Stimulated activated CD4-positive, alpha-beta T cell treated with anti-CD3 and anti-CD28 coated beads, Interleukin-15, amount 100 ng/mL, for 1 hour (primary cell): Measurements from ENCODE around the gene CNNM4.

Experiments
- DNase-seq, 2 donors: peaks; one replicate each; pipeline ENCODE4 v3.0.0-alpha.2; 2020; ENCODE audit warnings: low read depth in 1 of 2, low spot score in 1 of 2

CNNM4 gene

DNA sequence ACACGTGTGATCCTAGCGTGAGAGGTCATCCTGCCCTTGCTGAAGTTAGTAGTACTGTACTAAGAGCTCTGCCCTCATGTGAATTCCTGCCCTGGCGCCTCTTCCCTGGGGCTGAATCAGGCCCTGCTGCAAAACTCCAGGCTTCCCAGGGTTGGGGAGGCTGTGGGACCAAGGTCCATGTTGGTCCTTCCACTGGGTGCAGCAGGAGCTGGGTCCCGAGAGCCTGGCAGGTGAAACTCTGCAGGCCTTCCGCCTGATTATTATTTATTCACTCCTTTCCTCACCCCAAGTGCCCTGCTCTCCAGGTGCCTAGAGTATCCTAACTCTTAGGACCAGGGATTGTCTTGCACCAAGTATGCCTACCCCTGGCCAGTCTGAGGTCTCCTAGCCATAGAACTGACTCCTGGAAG, 50.1 kb downstream of the CNNM4 start:
- no peak for DNase-seq

- no peak for DNase-seq
Measured at GRCh38 chr2:96811917-96812316, 51.2 kb downstream of the CNNM4 start.

DNA sequence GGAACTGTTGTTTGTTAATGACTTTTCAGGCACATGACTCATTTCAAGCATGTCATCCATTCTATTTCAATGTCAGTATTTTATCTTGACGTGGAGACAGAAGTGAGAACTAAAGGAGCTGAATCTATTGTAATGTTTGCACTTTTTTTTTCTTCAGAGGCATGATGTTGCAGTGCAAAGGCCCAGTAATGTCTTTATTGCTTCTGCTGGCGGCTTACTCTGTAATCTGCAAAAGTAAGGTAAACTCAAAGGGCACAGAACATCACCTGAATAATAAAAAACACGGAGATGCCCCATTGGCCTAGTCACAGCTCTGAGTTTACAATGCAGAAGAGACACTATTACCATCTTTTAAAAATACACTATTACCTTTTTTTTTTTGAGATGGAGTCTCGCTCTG, 53.0 kb downstream of the CNNM4 start:
- DNase-seq = no peak

GRCh38 chr2:96815326-96816126, 54.8 kb downstream of the CNNM4 start:
- no peak for DNase-seq

DNA sequence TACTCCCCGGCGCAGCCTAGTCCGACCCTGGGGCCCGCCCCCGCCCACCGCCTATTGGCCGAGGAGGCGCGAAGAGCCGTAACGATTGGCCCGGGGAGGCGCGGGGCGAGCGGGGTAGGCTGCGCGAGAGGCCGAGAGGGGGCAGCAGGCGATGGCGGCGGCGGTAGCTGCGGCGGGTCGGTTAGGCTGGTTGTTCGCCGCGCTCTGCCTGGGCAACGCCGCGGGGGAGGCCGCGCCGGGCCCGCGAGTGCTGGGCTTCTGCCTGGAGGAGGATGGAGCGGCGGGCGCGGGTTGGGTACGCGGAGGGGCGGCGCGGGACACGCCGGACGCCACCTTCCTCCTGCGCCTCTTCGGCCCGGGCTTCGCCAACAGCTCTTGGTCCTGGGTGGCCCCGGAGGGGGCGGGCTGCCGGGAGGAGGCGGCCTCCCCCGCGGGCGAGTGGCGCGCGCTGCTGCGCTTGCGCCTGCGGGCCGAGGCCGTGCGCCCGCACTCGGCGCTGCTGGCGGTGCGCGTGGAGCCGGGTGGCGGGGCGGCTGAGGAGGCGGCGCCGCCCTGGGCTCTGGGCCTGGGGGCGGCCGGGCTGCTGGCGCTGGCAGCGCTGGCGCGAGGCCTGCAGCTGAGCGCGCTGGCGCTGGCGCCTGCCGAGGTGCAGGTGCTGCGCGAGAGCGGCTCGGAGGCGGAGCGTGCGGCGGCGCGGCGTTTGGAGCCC, 55.6 kb downstream of the CNNM4 start, which contains the start of gene CNNM3:
Gene CNNM3 (plus strand): TSS at position 142 of the 709 bp plus-strand sequence. CDS start 10 bp downstream, at position 152.
- DNase-seq = peak; percentile 94 to 97

DNA sequence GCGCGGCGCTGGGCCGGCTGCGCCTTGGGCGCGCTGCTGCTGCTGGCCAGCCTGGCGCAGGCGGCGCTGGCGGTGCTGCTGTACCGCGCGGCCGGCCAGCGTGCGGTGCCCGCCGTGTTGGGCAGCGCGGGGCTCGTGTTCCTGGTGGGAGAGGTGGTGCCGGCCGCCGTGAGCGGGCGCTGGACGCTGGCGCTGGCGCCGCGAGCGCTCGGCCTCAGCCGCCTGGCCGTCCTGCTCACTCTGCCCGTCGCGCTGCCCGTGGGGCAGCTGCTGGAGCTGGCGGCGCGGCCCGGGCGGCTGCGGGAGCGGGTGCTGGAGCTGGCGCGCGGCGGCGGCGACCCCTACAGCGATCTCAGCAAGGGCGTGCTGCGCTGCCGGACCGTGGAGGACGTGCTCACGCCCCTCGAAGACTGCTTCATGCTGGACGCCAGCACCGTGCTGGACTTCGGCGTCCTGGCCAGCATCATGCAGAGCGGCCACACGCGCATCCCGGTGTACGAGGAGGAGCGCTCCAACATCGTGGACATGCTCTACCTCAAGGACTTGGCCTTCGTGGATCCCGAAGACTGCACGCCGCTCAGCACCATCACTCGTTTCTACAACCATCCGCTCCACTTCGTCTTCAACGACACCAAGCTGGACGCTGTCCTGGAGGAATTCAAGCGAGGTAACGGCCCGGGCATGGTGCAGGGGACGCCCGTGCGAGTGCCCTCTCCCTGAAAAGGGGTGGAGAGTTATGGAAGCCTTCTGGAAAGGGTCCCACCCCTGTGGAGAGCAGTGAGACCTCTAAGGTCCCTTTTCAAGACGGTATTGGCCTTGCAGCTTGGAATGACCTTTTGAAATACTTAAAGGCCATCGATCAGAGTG, 56.4 kb downstream of the CNNM4 start:
- no peak for DNase-seq

- DNase-seq = no peak
Measured at GRCh38 chr2:96817882-96818281, 57.2 kb downstream of the CNNM4 start.

DNA sequence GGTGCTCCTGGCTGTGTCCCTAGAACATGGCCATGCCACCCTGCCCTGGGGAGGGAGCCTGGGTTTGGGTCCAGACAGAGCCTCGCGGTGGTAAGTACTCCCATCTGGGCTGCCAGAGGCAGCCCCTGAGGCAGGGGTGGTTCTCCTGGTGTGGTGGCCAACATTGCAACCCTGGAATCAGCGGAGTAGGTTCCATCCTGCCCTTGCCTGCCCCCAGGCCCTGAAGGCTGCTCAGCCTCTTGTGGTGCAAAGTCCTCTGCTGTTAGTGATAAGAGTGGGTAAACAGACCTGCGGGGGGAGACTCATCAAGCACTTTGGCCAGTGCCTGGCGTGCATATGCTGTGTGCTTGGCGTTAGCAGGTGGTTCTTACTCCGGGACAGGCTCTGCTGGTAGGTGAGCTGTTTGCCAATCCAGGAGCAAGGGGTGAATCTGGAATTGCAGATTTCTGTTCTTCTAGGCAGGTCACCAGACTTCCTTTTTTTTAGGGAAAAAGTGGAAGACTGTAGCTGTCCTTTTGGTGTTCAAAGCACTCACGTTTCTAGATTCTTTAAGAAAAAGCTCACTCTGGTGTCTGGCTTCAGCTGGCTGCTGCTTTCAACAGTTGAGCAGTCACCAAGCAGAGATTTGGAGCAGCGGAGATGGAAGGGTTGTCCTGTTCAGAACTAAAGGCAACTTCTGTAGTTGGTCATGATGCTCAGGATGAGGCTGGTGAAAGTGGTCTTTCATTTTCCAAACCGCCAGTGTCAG, 58.6 kb downstream of the CNNM4 start:
- no peak for DNase-seq

DNA sequence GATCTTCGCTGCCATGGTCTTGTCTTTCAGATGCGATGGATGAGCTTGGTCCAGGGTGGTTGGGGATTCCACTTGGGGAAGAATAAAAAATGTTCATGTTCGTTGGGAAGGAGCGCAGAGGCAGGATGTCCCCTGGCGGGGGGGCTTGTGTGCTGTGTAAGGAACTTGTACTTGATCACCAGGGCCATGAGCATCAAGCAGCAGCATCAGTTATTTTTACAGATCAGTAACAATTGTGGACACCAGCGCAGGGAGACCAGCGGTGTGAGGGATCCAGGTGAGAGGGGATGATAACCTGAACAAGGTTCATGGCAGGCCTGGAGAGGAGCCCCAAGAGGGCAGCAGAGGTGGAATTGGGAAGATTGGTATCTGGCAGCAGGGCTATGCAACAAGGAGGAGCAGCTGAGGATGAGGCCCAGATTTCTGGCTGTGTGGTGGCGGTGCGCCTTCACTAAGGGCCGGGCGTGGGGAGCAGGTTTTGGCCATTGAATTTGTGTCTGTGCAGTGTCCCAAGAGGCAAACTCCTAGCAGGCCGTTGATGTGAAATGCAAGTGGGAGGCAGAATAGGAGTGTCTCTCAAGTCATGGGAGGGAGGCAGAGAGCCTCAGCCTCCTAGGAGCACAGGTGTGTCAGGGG, 59.3 kb downstream of the CNNM4 start:
- DNase-seq = no peak

- DNase-seq = no peak
Measured at GRCh38 chr2:96821113-96821675, 60.5 kb downstream of the CNNM4 start.

DNA sequence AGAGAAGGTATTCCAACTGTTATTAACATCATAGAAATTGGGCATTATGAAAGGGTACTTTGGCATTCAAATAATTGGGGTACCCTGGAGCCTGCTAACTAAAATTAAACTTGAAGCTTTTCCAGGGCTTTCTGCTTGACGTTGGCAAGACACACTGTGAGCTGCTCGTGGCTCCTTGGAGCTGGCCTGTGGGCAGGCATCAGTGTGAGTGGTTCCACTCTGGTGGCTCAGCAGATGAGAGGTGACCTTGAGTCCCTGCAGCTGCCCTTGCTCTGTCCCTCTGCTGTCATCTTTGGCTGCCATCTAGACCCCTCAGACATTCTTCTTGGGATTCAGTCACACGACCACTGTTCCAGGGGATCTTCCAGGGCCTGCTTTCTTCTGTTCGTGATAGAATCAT, 62.1 kb downstream of the CNNM4 start:
- no peak for DNase-seq

- DNase-seq = no peak
Measured at GRCh38 chr2:96823198-96823597, 62.5 kb downstream of the CNNM4 start.

DNA sequence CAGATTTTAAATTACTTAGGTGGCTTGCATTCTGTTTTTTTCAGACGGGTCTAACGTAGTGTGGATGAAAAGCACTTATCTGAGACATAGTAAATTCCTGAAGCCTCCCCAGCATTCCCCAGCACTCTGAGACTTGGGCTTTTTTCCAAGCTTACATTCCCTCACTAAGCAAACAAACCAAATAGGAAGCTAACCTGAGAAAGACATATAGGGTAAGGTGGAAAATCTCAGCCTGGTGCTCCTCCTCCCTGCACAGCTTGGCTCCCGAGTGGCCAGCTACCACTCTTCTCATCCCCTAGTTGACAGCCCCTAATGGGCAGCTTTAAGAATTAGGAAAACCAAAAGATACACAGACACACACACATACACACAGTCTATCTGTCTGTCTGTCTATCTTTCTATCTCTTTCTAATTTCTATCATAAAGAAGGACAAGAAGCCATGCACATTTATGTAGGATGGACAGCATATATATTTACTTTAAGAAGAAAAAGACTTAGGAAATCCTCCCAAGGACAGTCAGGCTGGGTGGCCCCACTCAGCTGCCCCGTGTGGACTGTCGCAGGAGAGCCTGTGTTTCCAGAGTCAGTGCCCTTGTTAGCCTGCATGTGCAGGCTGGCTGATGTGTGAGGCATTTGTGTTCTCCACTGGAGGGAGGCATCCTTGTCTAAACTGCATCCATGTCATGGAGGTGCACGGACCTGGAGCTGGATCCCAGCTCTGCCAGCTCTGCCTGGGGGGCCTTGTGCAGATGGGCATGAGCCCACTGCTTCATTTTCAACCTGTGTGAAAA, 63.6 kb downstream of the CNNM4 start:
- no peak for DNase-seq

DNA sequence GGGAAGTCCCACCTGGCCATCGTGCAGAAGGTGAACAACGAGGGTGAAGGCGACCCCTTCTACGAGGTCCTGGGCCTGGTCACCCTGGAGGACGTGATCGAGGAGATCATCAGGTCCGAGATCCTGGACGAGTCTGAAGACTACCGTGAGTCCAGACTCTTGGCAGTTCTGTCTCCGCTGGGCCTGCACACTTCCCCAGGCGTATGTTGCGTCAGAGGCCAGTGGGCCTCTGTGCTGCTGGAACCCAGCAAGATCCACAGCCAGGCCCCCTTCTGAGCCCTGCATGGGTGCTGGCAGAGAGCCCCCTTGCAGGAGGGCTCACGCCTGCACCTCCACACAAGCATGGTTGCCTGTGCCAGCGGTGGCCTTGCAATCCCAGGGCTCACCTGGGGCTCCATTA, 64.4 kb downstream of the CNNM4 start:
- no peak for DNase-seq

GRCh38 chr2:96826546-96827278, 66.0 kb downstream of the CNNM4 start:
- no peak for DNase-seq

DNA sequence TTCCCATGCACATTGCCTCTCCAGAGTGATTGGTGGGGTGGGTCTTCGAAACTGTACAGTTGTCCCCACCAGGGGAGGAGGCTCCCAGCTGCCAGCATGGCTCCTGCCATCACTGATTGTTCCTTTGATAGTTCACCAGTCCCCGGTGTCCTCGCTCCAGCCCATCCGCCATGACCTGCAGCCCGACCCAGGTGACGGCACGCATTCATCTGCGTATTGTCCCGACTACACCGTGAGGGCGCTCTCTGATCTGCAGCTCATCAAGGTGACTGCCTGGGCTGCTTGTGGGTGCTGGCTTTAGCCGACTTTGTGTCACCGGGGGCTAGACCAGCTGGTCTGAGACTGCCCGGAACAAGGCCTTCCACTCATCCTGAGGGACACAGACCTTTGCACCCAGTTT, 67.7 kb downstream of the CNNM4 start:
- no peak for DNase-seq

DNA sequence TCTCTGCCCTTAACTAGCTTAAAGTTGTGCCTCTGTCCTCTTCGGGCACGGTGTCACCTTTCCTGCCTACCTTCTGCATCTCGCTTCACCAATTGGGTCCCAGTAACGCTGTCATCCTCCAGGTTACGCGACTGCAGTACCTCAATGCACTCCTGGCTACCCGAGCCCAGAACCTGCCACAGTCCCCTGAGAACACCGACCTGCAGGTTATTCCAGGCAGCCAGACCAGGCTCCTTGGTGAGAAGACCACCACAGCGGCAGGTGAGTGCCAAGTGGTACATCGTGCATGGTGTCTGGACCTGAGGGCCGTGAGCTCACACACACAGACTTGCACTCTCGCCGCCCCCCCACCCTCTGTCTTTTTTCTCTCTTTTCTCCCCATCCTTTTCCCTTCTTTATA, 68.2 kb downstream of the CNNM4 start:
- DNase-seq = no peak

GRCh38 chr2:96830044-96830562, 69.4 kb downstream of the CNNM4 start:
- DNase-seq = no peak
